Left lung (tissue), 10 donors: Measurements from ENCODE around the gene DSE. TPM values are rescaled to one million over a fixed set of nuclear protein-coding genes. Genes with fewer than 3 reads are reported as not detected.

Experiments used
- ATAC-seq: fragments of 200-7000 bp; cut with Tn5 transposase; one replicate; pipeline ENCODE4 v1.9.1; 2020; ENCODE audit warnings: moderate library complexity
- DNase-seq, 4 donors: peaks; one replicate each; pipeline ENCODE4 v3.0.0-alpha.2; 2013 to 2020
- H3K27ac ChIP-seq, 2 donors: fragments of 200-600 bp; sonication (generic) in 1 of 2; one replicate each; pipeline versions ENCODE4 v1.5.0 to v1.8.0; 2020 to 2021
- H3K27me3 ChIP-seq, 2 donors: fragments of 200-600 bp; sonication (generic) in 1 of 2; one replicate each; pipeline versions ENCODE4 v1.5.0 to v1.8.0; 2020 to 2021
- H3K36me3 ChIP-seq, 2 donors: fragments of 200-600 bp; sonication (generic) in 1 of 2; one replicate each; pipeline versions ENCODE4 v1.5.0 to v1.8.0; 2020 to 2021
- H3K4me1 ChIP-seq, 2 donors: fragments of 200-600 bp; one replicate each; pipeline ENCODE4 v1.8.0; 2021
- H3K4me3 ChIP-seq, 2 donors: fragments of 200-600 bp; sonication (generic) in 1 of 2; one replicate each; pipeline versions ENCODE4 v1.5.0 to v1.8.0; 2020 to 2021; ENCODE audit warnings: mild to moderate bottlenecking in 1 of 2
- H3K9me3 ChIP-seq, 2 donors: fragments of 200-600 bp; sonication (generic) in 1 of 2; one replicate each; pipeline versions ENCODE4 v1.5.0 to v1.8.0; 2020 to 2021
- intact Hi-C, 2 donors: fragments of 100-400 bp; cut with DNase I; formaldehyde crosslinking; loops; one replicate each; pipeline versions ENCODE4 v1.11.2 to v1.14.2; 2022
- polyA plus RNA-seq, 6 donors: library from polyadenylated mRNA; unstranded; fragments of 120-200 nt; gene quantifications; one replicate each; pipeline ENCODE4 v1.2.1, GENCODE V29; 2013; ENCODE audit not compliant: insufficient read length in 6 of 6
- total RNA-seq, 2 donors: library from RNA; stranded (reverse); fragmentation: NEBNext Ultra II Directional; extraction: Animal tissue kit (Norgen Biotek cat#: 25700); gene quantifications; one replicate each; pipeline ENCODE4 v1.2.1, GENCODE V29; 2021
- TF ChIP-seq, protein P1 (sequence below), 2 donors: fragments of 200-600 bp; sonication (generic) in 1 of 2; IDR thresholded peaks; one replicate each; pipeline versions ENCODE4 v1.5.0 to v1.8.0; 2021; ENCODE audit warnings: antibody characterized with exemption in 2 of 2
- donor health status: DM: no; HTN: yes; CAD: no.
- donor health status: DM: no; HTN: no; CAD: no.

Gene DSE
- total and polyA plus RNA-seq, 8 donors = 39.7 to 85.6 (median 51.0) TPM

DNA sequence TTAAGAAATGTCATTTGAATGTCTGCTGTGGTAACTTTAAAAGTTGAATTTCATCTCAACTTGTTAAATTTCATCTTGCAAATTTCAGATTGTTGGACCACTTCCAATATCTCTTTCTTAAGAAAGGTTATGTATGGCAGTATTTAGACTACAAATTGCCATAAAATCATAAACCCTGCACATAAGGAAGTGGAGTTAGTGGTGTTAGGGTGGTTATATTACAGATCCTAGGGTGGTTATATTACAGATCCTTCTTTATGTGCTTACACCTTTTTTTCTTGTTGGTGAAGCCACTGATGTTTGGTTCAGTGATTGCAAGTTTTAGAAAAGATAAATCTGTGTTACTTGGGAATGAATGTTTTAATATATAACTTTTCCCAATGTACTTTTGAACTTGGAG lies 9.0 kb downstream of the DSE start:
- no peak for DNase-seq
- Histone ChIP-seq H3K4me1 (peaks cover 0 to 20% of the 10 kb centered on the region in 2 donors), H3K27ac (no peak overlapping the region), H3K4me3 (no peak overlapping the region), H3K9me3 (no peaks in the 10 kb centered on the region), H3K36me3 (no peaks in the 10 kb centered on the region), H3K27me3 (no peaks in the 10 kb centered on the region)
- ATAC-seq = no peak
- TF ChIP-seq, protein P1, sequence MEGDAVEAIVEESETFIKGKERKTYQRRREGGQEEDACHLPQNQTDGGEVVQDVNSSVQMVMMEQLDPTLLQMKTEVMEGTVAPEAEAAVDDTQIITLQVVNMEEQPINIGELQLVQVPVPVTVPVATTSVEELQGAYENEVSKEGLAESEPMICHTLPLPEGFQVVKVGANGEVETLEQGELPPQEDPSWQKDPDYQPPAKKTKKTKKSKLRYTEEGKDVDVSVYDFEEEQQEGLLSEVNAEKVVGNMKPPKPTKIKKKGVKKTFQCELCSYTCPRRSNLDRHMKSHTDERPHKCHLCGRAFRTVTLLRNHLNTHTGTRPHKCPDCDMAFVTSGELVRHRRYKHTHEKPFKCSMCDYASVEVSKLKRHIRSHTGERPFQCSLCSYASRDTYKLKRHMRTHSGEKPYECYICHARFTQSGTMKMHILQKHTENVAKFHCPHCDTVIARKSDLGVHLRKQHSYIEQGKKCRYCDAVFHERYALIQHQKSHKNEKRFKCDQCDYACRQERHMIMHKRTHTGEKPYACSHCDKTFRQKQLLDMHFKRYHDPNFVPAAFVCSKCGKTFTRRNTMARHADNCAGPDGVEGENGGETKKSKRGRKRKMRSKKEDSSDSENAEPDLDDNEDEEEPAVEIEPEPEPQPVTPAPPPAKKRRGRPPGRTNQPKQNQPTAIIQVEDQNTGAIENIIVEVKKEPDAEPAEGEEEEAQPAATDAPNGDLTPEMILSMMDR (IDR thresholded peaks at IDR 0.05) = no peak
- intact Hi-C loops = no loop called here

DNA sequence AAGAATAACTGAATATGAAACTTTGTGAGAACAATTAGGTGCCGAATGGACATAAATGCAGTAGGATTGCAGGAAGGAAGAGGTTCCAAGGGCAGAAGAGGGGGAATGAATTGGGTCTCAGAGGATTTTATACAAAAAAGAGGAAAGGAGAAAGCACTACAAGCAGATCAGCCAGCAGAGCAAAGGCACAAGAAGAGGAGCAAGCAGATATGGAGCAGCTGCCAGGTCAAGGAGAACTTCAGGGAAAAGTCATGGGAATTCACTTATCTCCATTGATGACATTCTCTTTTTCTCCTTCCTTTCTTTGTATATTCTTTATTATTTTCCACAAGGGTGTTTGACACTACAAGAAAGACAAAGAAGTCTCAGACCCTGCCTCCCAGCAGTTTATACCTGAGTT lies 9.6 kb downstream of the DSE start:
- H3K27me3 ChIP-seq = no peaks in the 10 kb centered on the region
- H3K9me3 ChIP-seq = no peaks in the 10 kb centered on the region
- no peak overlapping the region for H3K27ac ChIP-seq
- ATAC-seq = no peak
- H3K4me3 ChIP-seq = no peak overlapping the region
- H3K36me3 ChIP-seq = no peaks in the 10 kb centered on the region
- H3K4me1 ChIP-seq = peaks cover 0 to 26% of the 10 kb centered on the region in 2 donors
- TF ChIP-seq, protein P1 (IDR thresholded peaks at IDR 0.05) = no peak
- intact Hi-C loops = no loop called here
- DNase-seq = peak in 1 of 4 donors; percentile 59

DNA sequence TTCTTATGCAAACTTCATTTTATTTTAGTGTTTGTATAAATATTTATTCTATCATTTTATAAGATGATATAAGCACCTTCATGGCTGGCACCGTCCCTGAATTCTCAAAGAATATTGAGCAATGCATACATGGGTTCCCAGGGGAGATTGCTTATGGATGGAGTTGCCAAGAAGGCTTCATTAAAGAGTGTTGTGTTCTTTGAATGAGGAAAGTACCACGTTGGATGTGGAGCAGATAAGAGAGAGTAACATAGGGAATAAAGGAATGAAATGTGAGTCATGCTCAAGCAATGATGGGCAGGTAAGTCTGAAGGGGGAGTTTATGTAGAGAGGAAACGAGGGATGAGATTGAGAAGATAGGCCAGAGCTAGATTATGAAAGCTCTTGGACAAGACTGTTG lies 10.3 kb downstream of the DSE start:
- DNase-seq = no peak
- ATAC-seq = no peak
- no peak overlapping the region for H3K27ac ChIP-seq
- no peak overlapping the region for H3K4me3 ChIP-seq
- no peaks in the 10 kb centered on the region for H3K9me3 ChIP-seq
- intact Hi-C loops = no loop called here
- peaks cover 0 to 32% of the 10 kb centered on the region in 2 donors for H3K4me1 ChIP-seq
- TF ChIP-seq, protein P1 (IDR thresholded peaks at IDR 0.05) = no peak
- H3K36me3 ChIP-seq = no peaks in the 10 kb centered on the region
- no peaks in the 10 kb centered on the region for H3K27me3 ChIP-seq

DNA sequence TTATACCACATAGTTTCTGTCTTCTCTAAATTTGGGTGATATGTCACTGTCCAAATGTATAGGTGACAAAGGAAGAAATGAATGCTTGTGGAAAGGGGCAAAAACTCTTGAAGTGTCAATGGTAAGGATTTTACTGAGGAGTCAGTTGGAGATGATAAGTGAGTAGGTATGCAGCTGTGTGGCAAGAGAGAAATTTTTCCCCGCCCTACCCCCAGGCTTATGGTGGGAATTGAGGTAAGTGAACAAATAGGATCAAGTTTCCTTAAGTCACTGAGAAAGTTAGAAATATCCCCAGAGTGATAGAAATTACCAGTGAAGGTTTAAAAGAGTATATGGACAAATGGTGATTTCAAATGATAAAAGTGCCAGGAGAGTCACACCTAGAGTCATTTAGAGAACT lies 11.8 kb downstream of the DSE start:
- TF ChIP-seq, protein P1 (IDR thresholded peaks at IDR 0.05) = no peak
- H3K4me3 ChIP-seq = no peak overlapping the region
- no peak overlapping the region for H3K27ac ChIP-seq
- intact Hi-C loops = no loop called here
- peaks cover 5 to 43% of the 10 kb centered on the region in 2 donors for H3K4me1 ChIP-seq
- H3K36me3 ChIP-seq = no peaks in the 10 kb centered on the region
- DNase-seq = no peak
- H3K9me3 ChIP-seq = no peaks in the 10 kb centered on the region
- no peaks in the 10 kb centered on the region for H3K27me3 ChIP-seq
- no peak for ATAC-seq

DNA sequence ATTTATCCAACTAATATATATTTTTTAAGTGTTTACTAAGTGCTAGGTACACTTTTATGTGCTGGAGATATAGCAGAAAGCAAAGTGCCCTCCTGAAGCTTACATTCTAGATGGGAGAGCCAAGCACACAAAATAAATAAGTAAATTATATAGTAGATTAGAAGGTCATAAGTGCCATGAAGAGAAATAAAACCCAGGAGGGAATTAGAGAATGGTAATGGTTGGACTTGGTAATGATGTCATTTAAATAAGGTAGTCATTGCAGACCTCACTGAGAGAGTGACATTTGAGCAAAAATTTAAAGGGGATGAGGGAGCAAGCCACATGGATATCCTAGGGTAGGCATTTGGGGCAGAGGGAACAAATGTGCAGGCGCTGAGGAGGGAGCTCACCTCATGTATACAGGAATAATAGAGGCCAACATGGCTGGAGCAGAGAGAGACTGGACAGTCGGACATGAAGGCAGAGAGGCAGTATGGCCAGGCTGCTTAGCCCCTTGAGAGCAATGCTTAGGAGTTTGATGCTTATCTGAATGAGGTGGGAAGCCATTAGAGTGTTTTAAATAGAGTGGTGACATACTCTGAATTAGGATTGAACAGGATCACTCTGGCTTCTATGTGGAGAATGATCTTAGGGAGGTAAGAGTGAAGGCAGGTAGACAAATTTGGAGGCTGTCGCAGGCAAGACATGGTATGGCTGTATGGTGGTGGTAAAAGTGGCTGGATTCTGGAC lies 14.1 kb downstream of the DSE start:
- Histone ChIP-seq H3K27me3 (no peaks in the 10 kb centered on the region), H3K36me3 (no peaks in the 10 kb centered on the region), H3K4me1 (peaks cover 5 to 59% of the 10 kb centered on the region in 2 donors), H3K4me3 (no peak overlapping the region), H3K9me3 (no peaks in the 10 kb centered on the region), H3K27ac (peak overlapping the region in 1 of 2 donors; percentile 77)
- intact Hi-C loops = no loop called here
- TF ChIP-seq, protein P1 (IDR thresholded peaks at IDR 0.05) = no peak
- ATAC-seq = no peak
- no peak for DNase-seq
